ENCODE measurements around the gene C12orf57. TPM values are rescaled to one million over a fixed set of nuclear protein-coding genes. Genes with fewer than 3 reads are reported as not detected.

C12orf57 gene
- total and polyA plus RNA-seq, 10 of the 15 experiments (the other 5 are each of a cell fraction or from before 2014, with no cell fraction given), result 64.5 to 377 (median 211) TPM

GRCh38 chr12:6934110-6934509 lies 9.7 kb upstream of the C12orf57 start:
- TF ChIP-seq SIN3A (IDR thresholded peaks at IDR 0.05; ENCODE audit: low read depth, low read length), result no peak
- no peak for TF ChIP-seq RCOR1 (conservative IDR thresholded peaks at IDR 0.05; ENCODE audit: low read depth, low read length)
- TF ChIP-seq MLLT1 (IDR thresholded peaks at IDR 0.05), result no peak
- TF ChIP-seq ZBTB11 (CRISPR knock-in tag; IDR thresholded peaks at IDR 0.05), result no peak
- no peak for TF ChIP-seq MTA2 (IDR thresholded peaks at IDR 0.05; ENCODE audit: low read depth)
- no peak for TF ChIP-seq NR2F1 (conservative IDR thresholded peaks at IDR 0.05)
- no peak for TF ChIP-seq TCF12 (IDR thresholded peaks at IDR 0.05; ENCODE audit: low read depth, low read length)
- no peak for TF ChIP-seq NFIC (IDR thresholded peaks at IDR 0.05; ENCODE audit: low read depth, low read length)
- TF ChIP-seq DPF2 (IDR thresholded peaks at IDR 0.05), result no peak
- no peak overlapping the region for H3K27ac ChIP-seq (ENCODE audit: control insufficient read depth, insufficient read depth)
- H3K79me2 ChIP-seq (ENCODE audit: control insufficient read depth, insufficient read depth, low read length), result peaks cover 42% of the 10 kb centered on the region
- no peaks in the 10 kb centered on the region for H3K9me3 ChIP-seq (replicated peaks; ENCODE audit: control insufficient read depth, insufficient read depth, low read length)
- no peak for ATAC-seq
- intact Hi-C loops (cut with micrococcal nuclease; ENCODE audit: unreplicated experiment) (no loop called here), in situ Hi-C loops (cut with MboI) (no loop called here)
- BruUV-seq (replicated peaks), result no TSS peak
- ChIA-PET SMC1A (ENCODE audit: uncharacterized antibody, unreplicated experiment) (interaction anchor here (1.6 kb wide), 1 partner anchor 9 kb away, joined by 5 read pairs; the partner anchor contains the start of genes C12orf57 and RNU7-1), RAD21 (ENCODE audit: unreplicated experiment) (interaction anchor here (1.6 kb wide), 1 partner anchor 10 kb away, joined by 7 read pairs; the partner anchor contains the start of genes C12orf57 and RNU7-1), POLR2A (interaction anchor here (0.5 to 2.0 kb wide), 4 partner anchors 10 to 196 kb away, joined by 3 to 6 read pairs (median 4); partner anchors contain the start of genes C12orf57, CLSTN3 and RNU7-1), CTCF (interaction anchor here (0.9 to 8.6 kb wide), 8 partner anchors 10 to 181 kb away, joined by 3 to 111 read pairs (median 4); partner anchors contain the start of gene MLF2)
- H3K27me3 ChIP-seq (replicated peaks in 1 of 2; ENCODE audit: control insufficient read depth in 2 of 2, insufficient read depth in 2 of 2, low read length in 1 of 2), result no peaks in the 10 kb centered on the region
- peaks cover 14% of the 10 kb centered on the region for H3K4me1 ChIP-seq (ENCODE audit: control insufficient read depth, insufficient read depth, low read length)
- H3K4me2 ChIP-seq (ENCODE audit: control insufficient read depth, insufficient read depth), result no peak overlapping the region
- no peak for DNase-seq (ENCODE audit: low read depth, low spot score)
- no peaks in the 10 kb centered on the region for H4K20me1 ChIP-seq (ENCODE audit: control insufficient read depth, insufficient read depth)
- H3K4me3 ChIP-seq, result no peak overlapping the region
- 94% methylated on average over 8 of the region's 8 CpGs for WGBS (ENCODE audit: insufficient coverage, insufficient replicate concordance, low lambda C conversion rate, missing lambda C conversion rate)
- no peak overlapping the region for H3K9ac ChIP-seq (ENCODE audit: control insufficient read depth, insufficient read depth, low read length)
- H2AFZ ChIP-seq (ENCODE audit: control insufficient read depth, low read depth, low read length), result no peak overlapping the region
- H3K36me3 ChIP-seq (ENCODE audit: control insufficient read depth in 2 of 2, insufficient read depth in 2 of 2, low read length in 1 of 2), result peaks cover 4 to 5% of the 10 kb centered on the region in 2 experiments; a peak in 3 of 4 replicates
- FAIRE-seq, result no peak

Measured in GM12878 (cell line).